KMS-11 (cell line): ENCODE data around the gene GPR62.
"Not testable (repeated sequence)": the region's sequence is repeated elsewhere in the genome, so short reads cannot be mapped to it uniquely, and the experiment has no call there.

Experiments used
- H2AFZ ChIP-seq: fragments of 200-600 bp; sonication (generic); 2 replicates; pipeline ENCODE4 v1.6.1; 2016; ENCODE audit warnings: antibody characterized with exemption, mixed run types, low read depth
- H3K27ac ChIP-seq: fragments of 200-600 bp; sonication (generic); 2 replicates; pipeline ENCODE4 v1.6.1; 2016; ENCODE audit warnings: mild to moderate bottlenecking, mixed run types
- H3K27me3 ChIP-seq: fragments of 200-600 bp; sonication (generic); 2 replicates; pipeline ENCODE4 v1.6.1; 2017; ENCODE audit warnings: mild to moderate bottlenecking, low read depth, mixed run types, moderate library complexity; ENCODE audit not compliant: insufficient read depth
- H3K36me3 ChIP-seq: fragments of 200-600 bp; sonication (generic); 2 replicates; pipeline ENCODE4 v1.6.1; 2017; ENCODE audit warnings: mild to moderate bottlenecking, mixed run types; ENCODE audit not compliant: insufficient read depth
- H3K4me1 ChIP-seq: fragments of 200-600 bp; sonication (generic); 2 replicates; pipeline ENCODE4 v1.6.1; 2016; ENCODE audit warnings: mild to moderate bottlenecking, low read depth, mixed run types; ENCODE audit not compliant: poor library complexity, severe bottlenecking
- H3K4me2 ChIP-seq: fragments of 200-600 bp; sonication (generic); 2 replicates; pipeline ENCODE4 v1.7.0; 2016; ENCODE audit warnings: mild to moderate bottlenecking, mixed run types
- H3K4me3 ChIP-seq: fragments of 200-600 bp; sonication (generic); IDR thresholded peaks from 2 replicates; pipeline ENCODE4 v1.6.1; 2017; ENCODE audit warnings: low read depth, low read length, mixed read lengths; ENCODE audit not compliant: insufficient read depth
- H3K79me2 ChIP-seq: fragments of 200-600 bp; sonication (generic); 2 replicates; pipeline ENCODE4 v1.6.1; 2016; ENCODE audit warnings: low read depth, mixed run types; ENCODE audit not compliant: insufficient read depth
- H3K9ac ChIP-seq: fragments of 200-600 bp; sonication (generic); 2 replicates; pipeline ENCODE4 v1.6.1; 2016; ENCODE audit warnings: mild to moderate bottlenecking, mixed run types
- H4K20me1 ChIP-seq: fragments of 200-600 bp; sonication (generic); 2 replicates; pipeline ENCODE4 v1.6.1; 2016; ENCODE audit warnings: mild to moderate bottlenecking, mixed run types; ENCODE audit not compliant: insufficient read depth
- CTCF ChIP-seq: fragments of 200-600 bp; sonication (generic); conservative IDR thresholded peaks from 2 replicates; pipeline ENCODE4 v1.6.1; 2017; ENCODE audit warnings: low read depth, mild to moderate bottlenecking, antibody characterized with exemption, low read length, moderate library complexity, mixed read lengths

The GPR62 gene

GRCh38 chr3:51927061-51927977 is 27.9 kb upstream of the GPR62 start:
- Histone ChIP-seq H3K27ac (no peak overlapping the region), H3K9ac (no peak overlapping the region), H3K79me2 (no peaks in the 10 kb centered on the region), H3K4me3 (no peak overlapping the region), H3K4me1 (no peaks in the 10 kb centered on the region), H3K4me2 (no peak overlapping the region), H3K36me3 (no peaks in the 10 kb centered on the region), H2AFZ (no peak overlapping the region), H4K20me1 (no peaks in the 10 kb centered on the region), H3K27me3 (no peaks in the 10 kb centered on the region)
- no peak for TF ChIP-seq CTCF

- Histone ChIP-seq H3K79me2 (no peaks in the 10 kb centered on the region), H3K9ac (no peak overlapping the region), H4K20me1 (no peaks in the 10 kb centered on the region), H3K27ac (no peak overlapping the region), H3K4me2 (no peak overlapping the region), H3K4me1 (no peaks in the 10 kb centered on the region), H3K36me3 (no peaks in the 10 kb centered on the region), H2AFZ (no peak overlapping the region), H3K4me3 (no peak overlapping the region), H3K27me3 (no peaks in the 10 kb centered on the region)
- TF ChIP-seq CTCF: no peak
These were observed 26.7 kb upstream of the GPR62 start for GRCh38 chr3:51928438-51928837.

GRCh38 chr3:51928981-51929380 is 26.2 kb upstream of the GPR62 start:
- H3K27ac ChIP-seq, H3K4me2 ChIP-seq, H3K36me3 ChIP-seq, H3K4me1 ChIP-seq, H2AFZ ChIP-seq, H3K79me2 ChIP-seq, H3K4me3 ChIP-seq, H3K27me3 ChIP-seq, H4K20me1 ChIP-seq, H3K9ac ChIP-seq: not testable (repeated sequence)

- H3K4me3 ChIP-seq: no peak overlapping the region
- TF ChIP-seq CTCF: no peak
- no peak overlapping the region for H3K9ac ChIP-seq
- H2AFZ ChIP-seq: no peak overlapping the region
- no peaks in the 10 kb centered on the region for H3K79me2 ChIP-seq
- H3K4me1 ChIP-seq: no peaks in the 10 kb centered on the region
- no peaks in the 10 kb centered on the region for H4K20me1 ChIP-seq
- no peaks in the 10 kb centered on the region for H3K36me3 ChIP-seq
- H3K27me3 ChIP-seq: no peaks in the 10 kb centered on the region
- no peak overlapping the region for H3K27ac ChIP-seq
- no peak overlapping the region for H3K4me2 ChIP-seq
These were observed 25.7 kb upstream of the GPR62 start for GRCh38 chr3:51929420-51930003.

- H3K4me1 ChIP-seq: no peaks in the 10 kb centered on the region
- H4K20me1 ChIP-seq: no peaks in the 10 kb centered on the region
- no peaks in the 10 kb centered on the region for H3K27me3 ChIP-seq
- no peak for TF ChIP-seq CTCF
- H3K4me3 ChIP-seq: no peak overlapping the region
- no peak overlapping the region for H3K4me2 ChIP-seq
- no peaks in the 10 kb centered on the region for H3K79me2 ChIP-seq
- no peaks in the 10 kb centered on the region for H3K36me3 ChIP-seq
- H3K27ac ChIP-seq: no peak overlapping the region
- H2AFZ ChIP-seq: no peak overlapping the region
- no peak overlapping the region for H3K9ac ChIP-seq
These were observed 24.7 kb upstream of the GPR62 start for GRCh38 chr3:51930439-51930838.
